HepG2 (cell line): ENCODE results near the gene DCAF7. TPM values are rescaled to one million over a fixed set of nuclear protein-coding genes. Genes with fewer than 3 reads are reported as not detected.

Experiments used
- ATAC-seq: fragments of 200-7000 bp; cut with Tn5 transposase; 3 replicates; pipeline ENCODE4 v1.9.1; 2020; ENCODE audit warnings: mild to moderate bottlenecking, moderate library complexity
- BruUV-seq: library from RNA; stranded (reverse); fragments of 400-500 nt; replicated peaks from 2 replicates; lab custom pipeline; 2021; lab: Mats Ljungman, UMichigan
- CTCF ChIA-PET: fragments of 300-600 bp; formaldehyde crosslinking; extraction: SDS; loops from one replicate; lab custom pipeline; 2021; ENCODE audit warnings: low total read pairs, inconsistent platforms, low intra/inter-chr PET ratio; lab: Yijun Ruan, JAX
- POLR2A ChIA-PET: fragments of 350-600 bp; sonication (Branson Sonifier 250); formaldehyde crosslinking; loops from one replicate; lab custom pipeline; 2020; ENCODE audit warnings: antibody characterized with exemption, inconsistent platforms; lab: Yijun Ruan, JAX
- DNase-seq: peaks from one replicate; pipeline ENCODE4 v3.0.0-alpha.2; 2015; ENCODE audit warnings: low spot score
- FAIRE-seq: peaks from 3 replicates; lab custom pipeline; 2011; peaks lifted over from hg19 to GRCh38; lab: Jason Lieb, UNC
- H2AFZ ChIP-seq: one replicate; pipeline ENCODE4 v1.6.1; 2011; ENCODE audit warnings: low read length, inconsistent platforms
- H3K27ac ChIP-seq: fragments of 300-600 bp; 3 replicates; pipeline ENCODE4 v1.8.0; 2011; ENCODE audit warnings: mixed run types, mild to moderate bottlenecking, mixed read lengths, low read length, inconsistent platforms; ENCODE audit not compliant: insufficient read depth; ENCODE audit errors: extremely low read length
- H3K27me3 ChIP-seq, 2 experiments: fragments of 200-600 bp in 1 of 2; 2 replicates in 1 of 2; 3 replicates in 1 of 2; pipeline versions ENCODE4 v1.6.0 to v1.8.0; 2011; ENCODE audit warnings: low read length in 2 of 2, mild to moderate bottlenecking in 2 of 2, moderate library complexity in 2 of 2, inconsistent platforms in 1 of 2; ENCODE audit not compliant: insufficient read depth in 2 of 2, control insufficient read depth in 1 of 2
- H3K36me3 ChIP-seq, 2 experiments: fragments of 200-600 bp in 1 of 2; replicated peaks in 1 of 2; 2 replicates in 1 of 2; 3 replicates in 1 of 2; pipeline versions ENCODE4 v1.5.1 to v1.8.0; 2011; ENCODE audit warnings: low read length in 2 of 2, inconsistent platforms in 1 of 2; ENCODE audit not compliant: insufficient read depth in 2 of 2, control insufficient read depth in 1 of 2
- H3K4me1 ChIP-seq: 2 replicates; pipeline ENCODE4 v1.5.1; 2012; ENCODE audit warnings: low read length, inconsistent platforms; ENCODE audit not compliant: insufficient read depth
- H3K4me2 ChIP-seq: 2 replicates; pipeline ENCODE4 v1.6.0; 2011; ENCODE audit warnings: low read depth, low read length, inconsistent platforms
- H3K4me3 ChIP-seq, 3 experiments: fragments of 200-600 bp in 1 of 3; sonication (generic), shearing (Covaris generic) in 1 of 3; replicated peaks in 1 of 3; 2 replicates each; pipeline ENCODE4 v1.5.1; 2011 to 2016; ENCODE audit warnings: low read length in 3 of 3, inconsistent platforms in 2 of 3, low read depth in 2 of 3, mild to moderate bottlenecking in 2 of 3, control low read depth in 1 of 3, mixed read lengths in 1 of 3; ENCODE audit not compliant: insufficient read depth in 1 of 3
- H3K79me2 ChIP-seq: one replicate; pipeline ENCODE4 v1.6.1; 2011; ENCODE audit warnings: low read length, inconsistent platforms; ENCODE audit not compliant: insufficient read depth
- H3K9ac ChIP-seq: 2 replicates; pipeline ENCODE4 v1.6.0; 2011; ENCODE audit warnings: mild to moderate bottlenecking, low read depth, low read length, inconsistent platforms; ENCODE audit not compliant: insufficient read depth
- H3K9me3 ChIP-seq: 2 replicates; pipeline ENCODE4 v1.5.1; 2012; ENCODE audit warnings: mild to moderate bottlenecking, low read length
- H4K20me1 ChIP-seq: 2 replicates; pipeline ENCODE4 v1.6.0; 2011; ENCODE audit warnings: inconsistent platforms, mild to moderate bottlenecking, low read length, moderate library complexity; ENCODE audit not compliant: insufficient read depth
- ATF7 ChIP-seq, 2 experiments: fragments of 450-650 bp in 1 of 2; sonication (generic) in 1 of 2; formaldehyde crosslinking in 1 of 2; IDR thresholded peaks; 2 replicates each; pipeline versions ENCODE4 v1.4.0 to v1.6.1; 2016 to 2020; ENCODE audit warnings: antibody characterized with exemption in 1 of 2, mild to moderate bottlenecking in 1 of 2, missing genetic modification reagents in 1 of 2
- CEBPB ChIP-seq: IDR thresholded peaks from 2 replicates; pipeline ENCODE4 v1.6.1; 2011; ENCODE audit warnings: low read depth, low read length, improper control_type of control experiment, borderline replicate concordance
- CEBPG ChIP-seq: IDR thresholded peaks from 2 replicates; pipeline ENCODE4 v1.6.1; 2016
- NFATC3 ChIP-seq: sonication (generic); formaldehyde crosslinking; IDR thresholded peaks from 2 replicates; pipeline ENCODE4 v1.5.1; 2020; ENCODE audit warnings: mild to moderate bottlenecking, missing genetic modification reagents
- NFE2 ChIP-seq: sonication (generic); formaldehyde crosslinking; IDR thresholded peaks from 2 replicates; pipeline ENCODE4 v1.4.0; 2020; ENCODE audit warnings: missing genetic modification reagents
- PHF5A ChIP-seq: IDR thresholded peaks from one replicate; pipeline ENCODE4 v1.6.1; 2018; ENCODE audit warnings: low read depth, missing genetic modification reagents; ENCODE audit not compliant: unreplicated experiment
- RORA ChIP-seq: sonication (generic); formaldehyde crosslinking; IDR thresholded peaks from 2 replicates; pipeline ENCODE4 v1.5.0; 2020; ENCODE audit warnings: mild to moderate bottlenecking, missing genetic modification reagents, moderate library complexity
- ZNF234 ChIP-seq: sonication (generic); formaldehyde crosslinking; conservative IDR thresholded peaks from 2 replicates; pipeline ENCODE4 v1.5.1; 2020; ENCODE audit warnings: mild to moderate bottlenecking, missing genetic modification reagents
- ZNF235 ChIP-seq: sonication (generic); formaldehyde crosslinking; IDR thresholded peaks from 2 replicates; pipeline ENCODE4 v1.8.1; 2023; ENCODE audit warnings: mild to moderate bottlenecking, missing genetic modification reagents, borderline replicate concordance
- WGBS: methylation state at CpG from one replicate; pipeline ENCODE4 v1.1.6; 2017; ENCODE audit warnings: low lambda C conversion rate; 5-methylcytosine and 5-hydroxymethylcytosine counted together
- in situ Hi-C: cut with HindIII; loops from 2 replicates; pipeline ENCODE4 v1.10.0; 2017; ENCODE audit warnings: low pct_unique_long_range_greater_than_20kb; ENCODE audit not compliant: extremely low pct_ligation_motif_present
- intact Hi-C: fragments of 100-400 bp; cut with micrococcal nuclease; formaldehyde crosslinking; loops from one replicate; pipeline ENCODE4 v1.10.0; 2022; ENCODE audit not compliant: unreplicated experiment
- polyA plus RNA-seq, 8 experiments: library from polyadenylated mRNA; depleted of rRNA in 3 of 8; stranded (reverse) in 7 of 8; unstranded in 1 of 8; fragments of >200 nt; fragmentation: Illumina TruSeq in 4 of 8; extraction: Trizol in 4 of 8; gene quantifications; 2 replicates each; pipeline versions ENCODE4 v1.2.1 to v1.2.3, GENCODE V29; 2011 to 2016; ENCODE audit warnings: low read depth in 4 of 8, missing spikeins in 1 of 8, mixed read lengths in 1 of 8; ENCODE audit not compliant: insufficient read depth in 1 of 8
- total RNA-seq, 5 experiments: library from RNA; depleted of rRNA; stranded (reverse); fragments of >200 nt; fragmentation: Illumina TruSeq; extraction: Trizol; gene quantifications; 2 replicates each; pipeline ENCODE4 v1.2.3, GENCODE V29; 2016; ENCODE audit warnings: low read depth in 1 of 5
- TF ChIP-seq, protein P1 (sequence below): sonication (generic); formaldehyde crosslinking; IDR thresholded peaks from 2 replicates; pipeline ENCODE4 v1.8.0; 2022; ENCODE audit warnings: mild to moderate bottlenecking, missing genetic modification reagents, moderate library complexity
- TF ChIP-seq, protein P2 (sequence below): IDR thresholded peaks from 2 replicates; pipeline ENCODE4 v1.6.1; 2016; ENCODE audit warnings: low read depth
- TF ChIP-seq, protein P3 (sequence below): sonication (generic); formaldehyde crosslinking; IDR thresholded peaks from 2 replicates; pipeline ENCODE4 v1.5.1; 2020; ENCODE audit warnings: mild to moderate bottlenecking, missing genetic modification reagents

The DCAF7 gene
- total and polyA plus RNA-seq, 2 of the 13 experiments (the other 11 are each of a cell fraction or from before 2014, with no cell fraction given) = 55.2 to 73.4 TPM

DNA sequence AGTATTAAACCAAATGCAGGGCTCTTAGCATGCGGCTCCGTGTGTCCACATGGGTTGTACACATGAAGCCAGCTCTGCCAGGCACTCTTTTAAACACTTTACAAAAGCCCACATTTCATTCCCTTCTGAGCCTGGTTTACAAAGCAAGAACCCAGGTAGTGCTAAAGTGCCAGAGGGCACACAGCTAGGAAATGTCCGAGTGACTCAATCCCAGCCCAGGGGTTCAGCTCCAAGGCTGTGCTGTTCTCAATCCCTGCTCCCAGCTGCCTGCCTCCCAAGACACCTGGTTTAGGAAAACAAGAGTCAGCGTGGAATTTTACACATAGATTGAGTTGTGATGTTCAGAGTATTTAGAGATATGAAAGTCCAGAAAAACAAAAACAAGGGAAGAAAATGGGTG lies 13.3 kb upstream of the DCAF7 start:
- in situ Hi-C loops = no loop called here
- no peak overlapping the region for H3K27ac ChIP-seq
- no peaks in the 10 kb centered on the region for H3K36me3 ChIP-seq
- no peak for TF ChIP-seq ZNF235 (CRISPR knock-in tag)
- TF ChIP-seq CEBPB = no peak
- TF ChIP-seq, protein P1, sequence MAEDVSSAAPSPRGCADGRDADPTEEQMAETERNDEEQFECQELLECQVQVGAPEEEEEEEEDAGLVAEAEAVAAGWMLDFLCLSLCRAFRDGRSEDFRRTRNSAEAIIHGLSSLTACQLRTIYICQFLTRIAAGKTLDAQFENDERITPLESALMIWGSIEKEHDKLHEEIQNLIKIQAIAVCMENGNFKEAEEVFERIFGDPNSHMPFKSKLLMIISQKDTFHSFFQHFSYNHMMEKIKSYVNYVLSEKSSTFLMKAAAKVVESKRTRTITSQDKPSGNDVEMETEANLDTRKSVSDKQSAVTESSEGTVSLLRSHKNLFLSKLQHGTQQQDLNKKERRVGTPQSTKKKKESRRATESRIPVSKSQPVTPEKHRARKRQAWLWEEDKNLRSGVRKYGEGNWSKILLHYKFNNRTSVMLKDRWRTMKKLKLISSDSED (CRISPR knock-in tag) = no peak
- TF ChIP-seq ZNF234 = no peak
- no peak for TF ChIP-seq ATF7 (IDR thresholded peaks at IDR 0.05)
- no peak for TF ChIP-seq ATF7 (CRISPR knock-in tag; IDR thresholded peaks at IDR 0.05)
- no peak for TF ChIP-seq NFE2 (CRISPR knock-in tag)
- TF ChIP-seq, protein P2, sequence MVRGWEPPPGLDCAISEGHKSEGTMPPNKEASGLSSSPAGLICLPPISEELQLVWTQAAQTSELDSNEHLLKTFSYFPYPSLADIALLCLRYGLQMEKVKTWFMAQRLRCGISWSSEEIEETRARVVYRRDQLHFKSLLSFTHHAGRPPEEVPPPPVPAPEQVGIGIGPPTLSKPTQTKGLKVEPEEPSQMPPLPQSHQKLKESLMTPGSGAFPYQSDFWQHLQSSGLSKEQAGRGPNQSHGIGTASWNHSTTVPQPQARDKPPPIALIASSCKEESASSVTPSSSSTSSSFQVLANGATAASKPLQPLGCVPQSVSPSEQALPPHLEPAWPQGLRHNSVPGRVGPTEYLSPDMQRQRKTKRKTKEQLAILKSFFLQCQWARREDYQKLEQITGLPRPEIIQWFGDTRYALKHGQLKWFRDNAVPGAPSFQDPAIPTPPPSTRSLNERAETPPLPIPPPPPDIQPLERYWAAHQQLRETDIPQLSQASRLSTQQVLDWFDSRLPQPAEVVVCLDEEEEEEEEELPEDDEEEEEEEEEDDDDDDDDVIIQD (CRISPR knock-in tag) = no peak
- no peak for TF ChIP-seq RORA
- TF ChIP-seq NFATC3 = no peak
- no peak for TF ChIP-seq CEBPG (CRISPR knock-in tag)
- TF ChIP-seq PHF5A (CRISPR knock-in tag) = no peak
- TF ChIP-seq, protein P3, sequence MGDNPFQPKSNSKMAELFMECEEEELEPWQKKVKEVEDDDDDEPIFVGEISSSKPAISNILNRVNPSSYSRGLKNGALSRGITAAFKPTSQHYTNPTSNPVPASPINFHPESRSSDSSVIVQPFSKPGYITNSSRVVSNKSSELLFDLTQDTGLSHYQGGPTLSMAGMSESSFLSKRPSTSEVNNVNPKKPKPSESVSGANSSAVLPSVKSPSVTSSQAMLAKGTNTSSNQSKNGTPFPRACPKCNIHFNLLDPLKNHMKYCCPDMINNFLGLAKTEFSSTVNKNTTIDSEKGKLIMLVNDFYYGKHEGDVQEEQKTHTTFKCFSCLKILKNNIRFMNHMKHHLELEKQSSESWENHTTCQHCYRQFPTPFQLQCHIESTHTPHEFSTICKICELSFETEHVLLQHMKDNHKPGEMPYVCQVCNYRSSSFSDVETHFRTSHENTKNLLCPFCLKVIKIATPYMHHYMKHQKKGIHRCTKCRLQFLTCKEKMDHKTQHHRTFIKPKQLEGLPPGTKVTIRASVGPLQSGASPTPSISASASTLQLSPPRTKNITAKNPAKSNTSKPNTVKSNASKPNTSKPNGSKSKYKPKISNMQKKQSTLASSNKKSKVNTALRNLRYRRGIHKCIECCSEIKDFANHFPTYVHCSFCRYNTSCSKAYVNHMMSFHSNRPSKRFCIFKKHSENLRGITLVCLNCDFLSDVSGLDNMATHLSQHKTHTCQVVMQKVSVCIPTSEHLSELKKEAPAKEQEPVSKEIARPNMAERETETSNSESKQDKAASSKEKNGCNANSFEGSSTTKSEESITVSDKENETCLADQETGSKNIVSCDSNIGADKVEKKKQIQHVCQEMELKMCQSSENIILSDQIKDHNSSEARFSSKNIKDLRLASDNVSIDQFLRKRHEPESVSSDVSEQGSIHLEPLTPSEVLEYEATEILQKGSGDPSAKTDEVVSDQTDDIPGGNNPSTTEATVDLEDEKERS (CRISPR knock-in tag) = no peak
- H3K9ac ChIP-seq = no peak overlapping the region
- WGBS = 37% methylated on average over 4 of the region's 4 CpGs
- no TSS peak for BruUV-seq
- no peak for DNase-seq
- no peak overlapping the region for H3K4me2 ChIP-seq
- ChIA-PET CTCF (no interaction called here), POLR2A (interaction anchor here (0.6 kb wide), 1 partner anchor 41 kb away, joined by 3 read pairs; no protein-coding TSS in a partner anchor)
- ATAC-seq = no peak
- peaks cover 29% of the 10 kb centered on the region for H3K4me1 ChIP-seq
- no peak for FAIRE-seq
- intact Hi-C loops = no loop called here
- no peaks in the 10 kb centered on the region for H3K9me3 ChIP-seq
- H3K4me3 ChIP-seq = no peak overlapping the region
- no peak overlapping the region for H2AFZ ChIP-seq
- H4K20me1 ChIP-seq = no peaks in the 10 kb centered on the region
- no peaks in the 10 kb centered on the region for H3K79me2 ChIP-seq
- peaks cover 18 to 61% of the 10 kb centered on the region in 2 experiments for H3K27me3 ChIP-seq
